SK-N-SH (cell line): Measurements from ENCODE around the gene HSD11B1L. TPM values are rescaled to one million over a fixed set of nuclear protein-coding genes. Genes with fewer than 3 reads are reported as not detected.

Experiments
- CTCF ChIA-PET: fragments of 300-600, 350-600 bp; formaldehyde crosslinking; extraction: SDS; loops from one replicate; lab custom pipeline; 2021; lab: Yijun Ruan, JAX
- POLR2A ChIA-PET: fragments of 350-600 bp; sonication (Branson Sonifier 250); formaldehyde crosslinking; extraction: SDS; loops from one replicate; lab custom pipeline; 2020; ENCODE audit warnings: antibody characterized with exemption, inconsistent platforms; lab: Yijun Ruan, JAX
- DNase-seq: peaks from one replicate; pipeline ENCODE4 v3.0.0; 2012
- H2AFZ ChIP-seq: fragments of 200-600 bp; sonication (generic); 2 replicates; pipeline ENCODE4 v1.8.1; 2016; ENCODE audit warnings: antibody characterized with exemption, mild to moderate bottlenecking, low read depth
- H3F3A ChIP-seq: fragments of 200-600 bp; sonication (generic); replicated peaks from 2 replicates; pipeline ENCODE3; 2016; ENCODE audit warnings: antibody characterized with exemption, mild to moderate bottlenecking; ENCODE audit not compliant: insufficient read depth
- H3K27ac ChIP-seq, 2 experiments: fragments of 200-500 bp in 1 of 2; fragments of 200-600 bp in 1 of 2; sonication (Bioruptor generic) in 1 of 2; sonication (generic), shearing (Covaris generic) in 1 of 2; 2 replicates each; pipeline versions ENCODE4 v1.5.1 to v1.6.1; 2014 to 2016; ENCODE audit warnings: low read depth in 2 of 2, inconsistent platforms in 1 of 2, low read length in 1 of 2, mild to moderate bottlenecking in 1 of 2, mixed read lengths in 1 of 2
- H3K27me3 ChIP-seq: fragments of 200-600 bp; sonication (generic), shearing (Covaris generic); 2 replicates; pipeline ENCODE4 v1.6.1; 2016; ENCODE audit warnings: mixed run types; ENCODE audit not compliant: insufficient read depth
- H3K36me3 ChIP-seq, 2 experiments: fragments of 200-500 bp in 1 of 2; fragments of 200-600 bp in 1 of 2; sonication (Bioruptor generic) in 1 of 2; sonication (generic) in 1 of 2; replicated peaks in 1 of 2; 2 replicates each; pipeline versions ENCODE3 to v1.5.1; 2014 to 2016; ENCODE audit warnings: low read length in 1 of 2, mild to moderate bottlenecking in 1 of 2; ENCODE audit not compliant: insufficient read depth in 2 of 2, control insufficient read depth in 1 of 2
- H3K4me1 ChIP-seq, 2 experiments: fragments of 200-500 bp in 1 of 2; fragments of 200-600 bp in 1 of 2; sonication (Bioruptor generic) in 1 of 2; sonication (generic), shearing (Covaris generic) in 1 of 2; 2 replicates each; pipeline versions ENCODE4 v1.5.1 to v1.6.1; 2014 to 2016; ENCODE audit warnings: low read depth in 1 of 2, low read length in 1 of 2, mixed run types in 1 of 2; ENCODE audit not compliant: insufficient read depth in 2 of 2, control insufficient read depth in 1 of 2
- H3K4me2 ChIP-seq: fragments of 200-600 bp; sonication (generic), shearing (Covaris generic); 2 replicates; pipeline ENCODE4 v1.6.1; 2017; ENCODE audit warnings: mixed run types
- H3K4me3 ChIP-seq, 2 experiments: fragments of 200-500 bp in 1 of 2; fragments of 200-600 bp in 1 of 2; sonication (Bioruptor generic) in 1 of 2; sonication (generic), shearing (Covaris generic) in 1 of 2; 2 replicates each; pipeline versions ENCODE4 v1.5.1 to v1.8.1; 2014 to 2016; ENCODE audit warnings: low read depth in 2 of 2, inconsistent platforms in 1 of 2, low read length in 1 of 2, mild to moderate bottlenecking in 1 of 2, mixed read lengths in 1 of 2, moderate library complexity in 1 of 2
- H3K79me2 ChIP-seq: fragments of 200-600 bp; sonication (generic); 2 replicates; pipeline ENCODE4 v1.8.1; 2017; ENCODE audit warnings: mild to moderate bottlenecking; ENCODE audit not compliant: insufficient read depth
- H3K9ac ChIP-seq: fragments of 200-600 bp; sonication (generic); 2 replicates; pipeline ENCODE4 v1.6.1; 2017; ENCODE audit warnings: mixed run types
- H3K9me2 ChIP-seq: fragments of 200-600 bp; sonication (generic); 2 replicates; pipeline ENCODE4 v1.6.1; 2017; ENCODE audit warnings: mixed run types
- H3K9me3 ChIP-seq: fragments of 200-600 bp; sonication (generic); 2 replicates; pipeline ENCODE4 v1.6.1; 2017; ENCODE audit warnings: mixed run types, mild to moderate bottlenecking, moderate library complexity
- H4K20me1 ChIP-seq: fragments of 200-600 bp; sonication (generic); 2 replicates; pipeline ENCODE4 v1.6.1; 2017; ENCODE audit warnings: mild to moderate bottlenecking, mixed run types; ENCODE audit not compliant: insufficient read depth
- EP300 ChIP-seq, 2 experiments: IDR thresholded peaks; 2 replicates each; pipeline versions ENCODE4 v1.4.0 to v1.6.1; 2012; ENCODE audit warnings: borderline replicate concordance in 1 of 2, low read depth in 1 of 2, low read length in 1 of 2
- FOSL2 ChIP-seq: IDR thresholded peaks from 2 replicates; pipeline ENCODE4 v1.4.0; 2012; ENCODE audit warnings: low read depth, mild to moderate bottlenecking, moderate library complexity, borderline replicate concordance
- JUND ChIP-seq: IDR thresholded peaks from 2 replicates; pipeline ENCODE4 v1.4.0; 2012
- NRF1 ChIP-seq: IDR thresholded peaks from 2 replicates; pipeline ENCODE4 v1.6.1; 2012; ENCODE audit warnings: low read depth, mild to moderate bottlenecking, low read length
- POLR2AphosphoS5 ChIP-seq: IDR thresholded peaks from 2 replicates; pipeline ENCODE4 v1.6.1; 2012; ENCODE audit warnings: low read depth, low read length
- SMC3 ChIP-seq: IDR thresholded peaks from 2 replicates; pipeline ENCODE4 v1.6.1; 2012; ENCODE audit warnings: low read depth, low read length, improper control_type of control experiment
- TCF12 ChIP-seq: IDR thresholded peaks from 2 replicates; pipeline ENCODE4 v1.4.0; 2012
- USF2 ChIP-seq: fragments of 150-350 bp; IDR thresholded peaks from 2 replicates; pipeline ENCODE4 v1.6.1; 2017; ENCODE audit warnings: antibody characterized with exemption, low read length, low read depth, borderline replicate concordance
- ZBTB33 ChIP-seq: IDR thresholded peaks from 2 replicates; pipeline ENCODE4 v1.4.0; 2012; ENCODE audit warnings: low read depth, borderline replicate concordance
- WGBS: methylation state at CpG from one replicate; pipeline ENCODE4 v1.1.6; 2017; ENCODE audit warnings: low lambda C conversion rate; 5-methylcytosine and 5-hydroxymethylcytosine counted together
- polyA plus RNA-seq, 3 experiments: library from polyadenylated mRNA; depleted of rRNA; stranded (reverse); fragments of >200 nt; gene quantifications; 2 replicates each; pipeline ENCODE4 v1.2.3, GENCODE V29; 2012

Gene HSD11B1L
- polyA plus RNA-seq, 1 of the 3 experiments (the other 2 are of a cell fraction), result 53.3 TPM

- TF ChIP-seq JUND, result no peak
- no peak for TF ChIP-seq EP300 (IDR thresholded peaks at IDR 0.05; ENCODE audit: borderline replicate concordance in 1 of 2, low read depth in 1 of 2, low read length in 1 of 2)
- no peak for TF ChIP-seq SMC3
- no peak for TF ChIP-seq FOSL2
- no peak for TF ChIP-seq NRF1
- TF ChIP-seq TCF12, result no peak
- TF ChIP-seq POLR2AphosphoS5, result no peak
- TF ChIP-seq, all 33 proteins: peak for 0
Observed at GRCh38 chr19:5642204-5642603, 38.6 kb upstream of the HSD11B1L start (continued).

GRCh38 chr19:5643060-5643459 lies 37.8 kb upstream of the HSD11B1L start:
- Histone ChIP-seq H2AFZ (no peak overlapping the region), H3K4me3 (no peak overlapping the region), H3K27ac (no peak overlapping the region), H3F3A (peaks cover 13% of the 10 kb centered on the region), H3K4me1 (no peaks in the 10 kb centered on the region), H4K20me1 (peaks cover 91% of the 10 kb centered on the region), H3K27me3 (no peaks in the 10 kb centered on the region), H3K36me3 (peaks cover 52 to 58% of the 10 kb centered on the region in 2 experiments), H3K9me3 (no peaks in the 10 kb centered on the region), H3K4me2 (no peak overlapping the region), H3K9ac (no peak overlapping the region), H3K79me2 (peaks cover 92% of the 10 kb centered on the region), H3K9me2 (no peaks in the 10 kb centered on the region)
- TF ChIP-seq FOSL2 (no peak), TCF12 (no peak), ZBTB33 (no peak)
- 96% methylated on average over 4 of the region's 4 CpGs for WGBS
- DNase-seq, result no peak
- POLR2A ChIA-PET, result no interaction called here
- CTCF ChIA-PET, result no interaction called here

- 100% methylated on average over 2 of the region's 2 CpGs for WGBS
- H3K4me2 ChIP-seq, result no peak overlapping the region
- DNase-seq, result no peak
- no peak overlapping the region for H2AFZ ChIP-seq
- peaks cover 82% of the 10 kb centered on the region for H4K20me1 ChIP-seq
- H3K27ac ChIP-seq, result no peak overlapping the region
- no peak overlapping the region for H3K9ac ChIP-seq
- H3F3A ChIP-seq, result peaks cover 13% of the 10 kb centered on the region
- no peaks in the 10 kb centered on the region for H3K9me2 ChIP-seq
- ChIA-PET POLR2A (no interaction called here), CTCF (interaction anchor here (1.0 to 1.3 kb wide), 2 partner anchors 11 to 46 kb away, joined by 3 read pairs; no protein-coding TSS in a partner anchor)
- H3K79me2 ChIP-seq, result peaks cover 82% of the 10 kb centered on the region
- H3K36me3 ChIP-seq, result peaks cover 58 to 64% of the 10 kb centered on the region in 2 experiments
- no peaks in the 10 kb centered on the region for H3K4me1 ChIP-seq
- H3K9me3 ChIP-seq, result no peaks in the 10 kb centered on the region
- TF ChIP-seq USF2, result no peak
- TF ChIP-seq SMC3, result no peak
- no peak overlapping the region for H3K4me3 ChIP-seq
- no peaks in the 10 kb centered on the region for H3K27me3 ChIP-seq
Observed at GRCh38 chr19:5644037-5644436, 36.8 kb upstream of the HSD11B1L start.
